HG02623 (cell line): Measurements from ENCODE around the gene NMT1.

ENCODE experiments used
- ATAC-seq: cut with Tn5 transposase; IDR thresholded peaks from one replicate; pipeline ENCODE4 v1.9.1; 2021; ENCODE audit warnings: moderate library complexity; ENCODE audit not compliant: unreplicated experiment

The NMT1 gene

DNA sequence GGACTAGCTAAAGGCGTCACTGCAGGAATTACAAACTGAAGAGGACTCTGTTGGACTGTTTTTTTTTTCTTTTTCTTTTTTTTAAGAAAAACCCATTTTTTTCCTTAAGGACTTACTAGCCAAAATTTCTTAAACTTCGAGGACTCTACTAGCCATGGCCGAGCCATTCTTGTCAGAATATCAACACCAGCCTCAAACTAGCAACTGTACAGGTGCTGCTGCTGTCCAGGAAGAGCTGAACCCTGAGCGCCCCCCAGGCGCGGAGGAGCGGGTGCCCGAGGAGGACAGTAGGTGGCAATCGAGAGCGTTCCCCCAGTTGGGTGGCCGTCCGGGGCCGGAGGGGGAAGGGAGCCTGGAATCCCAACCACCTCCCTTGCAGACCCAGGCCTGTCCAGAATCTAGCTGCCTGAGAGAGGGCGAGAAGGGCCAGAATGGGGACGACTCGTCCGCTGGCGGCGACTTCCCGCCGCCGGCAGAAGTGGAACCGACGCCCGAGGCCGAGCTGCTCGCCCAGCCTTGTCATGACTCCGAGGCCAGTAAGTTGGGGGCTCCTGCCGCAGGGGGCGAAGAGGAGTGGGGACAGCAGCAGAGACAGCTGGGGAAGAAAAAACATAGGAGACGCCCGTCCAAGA lies 88.0 kb downstream of the NMT1 start:
- no peak for ATAC-seq

DNA sequence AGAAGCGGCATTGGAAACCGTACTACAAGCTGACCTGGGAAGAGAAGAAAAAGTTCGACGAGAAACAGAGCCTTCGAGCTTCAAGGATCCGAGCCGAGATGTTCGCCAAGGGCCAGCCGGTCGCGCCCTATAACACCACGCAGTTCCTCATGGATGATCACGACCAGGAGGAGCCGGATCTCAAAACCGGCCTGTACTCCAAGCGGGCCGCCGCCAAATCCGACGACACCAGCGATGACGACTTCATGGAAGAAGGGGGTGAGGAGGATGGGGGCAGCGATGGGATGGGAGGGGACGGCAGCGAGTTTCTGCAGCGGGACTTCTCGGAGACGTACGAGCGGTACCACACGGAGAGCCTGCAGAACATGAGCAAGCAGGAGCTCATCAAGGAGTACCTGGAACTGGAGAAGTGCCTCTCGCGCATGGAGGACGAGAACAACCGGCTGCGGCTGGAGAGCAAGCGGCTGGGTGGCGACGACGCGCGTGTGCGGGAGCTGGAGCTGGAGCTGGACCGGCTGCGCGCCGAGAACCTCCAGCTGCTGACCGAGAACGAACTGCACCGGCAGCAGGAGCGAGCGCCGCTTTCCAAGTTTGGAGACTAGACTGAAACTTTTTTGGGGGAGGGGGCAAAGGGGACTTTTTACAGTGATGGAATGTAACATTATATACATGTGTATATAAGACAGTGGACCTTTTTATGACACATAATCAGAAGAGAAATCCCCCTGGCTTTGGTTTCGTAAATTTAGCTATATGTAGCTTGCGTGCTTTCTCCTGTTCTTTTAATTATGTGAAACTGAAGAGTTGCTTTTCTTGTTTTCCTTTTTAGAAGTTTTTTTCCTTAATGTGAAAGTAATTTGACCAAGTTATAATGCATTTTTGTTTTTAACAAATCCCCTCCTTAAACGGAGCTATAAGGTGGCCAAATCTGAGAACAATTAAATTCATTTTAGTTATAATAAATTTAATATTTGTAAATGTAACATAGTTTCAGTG lies 88.8 kb downstream of the NMT1 start:
- ATAC-seq, result no peak

DNA sequence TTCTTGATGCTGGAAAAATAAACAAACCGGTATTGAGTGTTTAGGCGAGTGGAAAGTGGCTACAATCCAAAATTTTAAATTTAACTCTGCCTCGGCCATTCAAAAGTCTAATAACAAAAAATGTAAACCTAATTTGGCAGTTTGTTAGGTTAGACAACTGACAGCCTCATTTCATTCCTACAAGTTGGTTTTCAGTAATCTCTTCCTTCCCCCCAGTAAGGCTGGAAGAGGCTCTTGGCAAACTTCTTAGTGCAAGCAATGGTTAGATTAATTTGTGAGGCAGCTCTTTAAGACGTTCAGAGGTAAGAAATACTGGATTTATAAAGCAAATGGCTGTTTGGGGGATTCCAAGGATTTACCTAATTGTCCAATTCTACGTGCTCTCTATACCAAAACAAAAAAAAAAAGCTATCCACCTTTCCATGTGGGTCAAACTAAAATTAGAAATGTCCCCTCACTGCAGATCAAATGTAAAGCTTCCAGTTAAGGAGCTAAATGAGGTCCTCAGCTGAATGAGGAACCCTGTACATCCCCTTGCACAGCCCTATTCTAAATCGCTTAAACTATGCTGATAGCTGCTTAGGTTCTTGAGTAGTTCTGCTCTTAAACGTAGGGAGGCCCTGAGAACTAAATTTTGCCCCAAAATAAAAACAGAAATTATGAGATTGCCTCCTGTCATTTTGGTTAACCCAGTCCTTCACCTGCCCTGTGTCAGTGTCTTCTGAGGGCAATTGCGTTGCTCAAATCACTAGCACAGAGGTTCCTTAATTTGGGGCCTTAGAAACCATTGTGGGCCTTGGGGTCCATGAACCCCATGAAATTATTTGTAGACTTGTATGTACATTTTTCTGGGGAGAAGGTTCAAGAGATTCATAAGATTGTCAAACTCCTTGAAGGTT lies 90.0 kb downstream of the NMT1 start:
- no peak for ATAC-seq

GRCh38 chr17:45155029-45155428 lies 93.9 kb downstream of the NMT1 start:
- ATAC-seq, result no peak

DNA sequence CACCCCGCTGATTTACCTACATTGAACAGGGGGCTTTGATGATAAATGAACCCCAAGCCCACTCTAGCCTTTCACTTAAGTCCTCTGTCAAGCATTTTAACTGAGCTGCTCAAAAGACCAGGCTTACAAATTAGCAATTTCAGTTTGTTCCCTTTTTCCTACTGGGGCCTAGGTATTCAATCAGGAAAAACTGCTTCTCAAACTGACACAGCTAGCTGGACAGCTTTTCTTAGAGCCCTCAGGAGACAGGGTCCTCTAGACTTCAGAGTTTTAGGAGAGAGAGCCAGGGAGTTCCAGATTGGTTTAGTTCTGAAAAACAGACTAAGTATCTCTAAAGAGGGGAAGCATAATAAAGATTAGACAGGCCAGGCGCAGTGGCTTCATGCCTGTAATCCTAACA lies 94.4 kb downstream of the NMT1 start:
- no peak for ATAC-seq

GRCh38 chr17:45156242-45156641 lies 95.1 kb downstream of the NMT1 start:
- ATAC-seq, result no peak
